Measurements from ENCODE around the gene KRT86. TPM values are rescaled to one million over a fixed set of nuclear protein-coding genes. Genes with fewer than 3 reads are reported as not detected.
"Not testable (repeated sequence)": the region's sequence is repeated elsewhere in the genome, so short reads cannot be mapped to it uniquely, and the experiment has no call there.

KRT86 gene
- polyA plus RNA-seq, 4 donors = 0.08 to 0.25 TPM; not detected in 2

DNA sequence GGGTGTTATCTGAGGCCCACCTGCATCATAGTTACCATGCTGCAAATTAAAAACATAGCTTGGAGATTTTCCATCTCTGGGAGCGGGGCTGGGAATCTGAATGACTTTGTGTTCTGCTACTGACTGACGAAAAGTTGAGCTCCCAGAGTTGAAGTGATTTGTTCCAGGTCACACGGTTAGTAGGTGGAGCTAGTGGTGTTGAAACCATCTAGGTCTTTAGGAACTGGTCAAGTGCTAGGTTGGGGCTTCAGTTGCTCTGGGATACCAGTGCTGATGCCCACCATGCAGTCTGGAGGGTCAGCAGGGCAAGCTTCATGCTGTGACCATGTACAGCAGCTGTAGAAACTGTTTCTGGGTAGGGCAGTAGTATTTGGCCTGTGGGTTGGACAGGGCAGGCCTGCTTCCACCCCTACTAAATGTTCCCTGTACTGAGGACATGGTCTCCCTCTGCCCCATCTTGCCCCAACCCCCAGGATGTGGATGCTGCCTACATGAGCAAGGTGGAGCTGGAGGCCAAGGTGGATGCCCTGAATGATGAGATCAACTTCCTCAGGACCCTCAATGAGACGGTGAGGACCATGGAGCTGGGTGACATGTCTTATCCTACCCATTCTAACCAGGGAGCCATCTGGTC is 36.1 kb upstream of the KRT86 start:
- no peak for DNase-seq (ENCODE audit: low read depth in 4 of 4, low spot score in 2 of 4)

DNA sequence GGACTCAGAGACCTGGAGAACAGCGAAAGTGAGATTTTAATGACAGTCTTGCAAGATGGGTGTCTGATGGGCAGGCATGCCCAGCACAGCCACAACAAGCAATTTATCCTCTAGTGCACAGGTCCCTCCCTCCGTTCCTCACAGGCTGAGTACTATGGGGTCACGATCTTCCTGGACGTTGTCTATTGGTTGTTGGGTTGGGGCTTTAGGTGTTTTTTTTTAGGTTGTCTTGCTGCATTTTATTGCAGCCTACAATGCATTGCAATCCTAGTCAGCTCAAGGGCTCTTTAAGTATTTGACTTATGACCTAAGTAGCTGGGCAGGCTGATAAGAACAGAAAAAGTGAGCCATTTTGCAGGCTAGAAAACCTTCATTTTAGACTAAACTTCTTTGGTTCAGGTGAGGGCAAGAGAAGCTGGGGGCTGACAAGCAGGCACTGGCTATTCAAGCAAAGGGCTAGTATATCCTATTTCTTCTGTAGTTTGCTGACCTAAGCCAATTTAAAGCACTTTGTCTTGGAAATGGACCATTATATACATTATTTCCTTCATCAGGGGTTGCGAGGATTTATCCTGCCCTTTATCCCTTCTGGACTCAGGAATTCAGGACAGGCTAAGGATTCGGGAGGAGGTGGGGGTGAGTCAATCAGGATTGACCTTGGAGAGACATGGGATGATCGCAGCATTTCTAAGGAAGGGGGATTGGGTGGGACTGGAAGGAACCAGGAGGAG is 35.4 kb upstream of the KRT86 start:
- no peak for DNase-seq (ENCODE audit: low read depth in 4 of 4, low spot score in 2 of 4)

DNA sequence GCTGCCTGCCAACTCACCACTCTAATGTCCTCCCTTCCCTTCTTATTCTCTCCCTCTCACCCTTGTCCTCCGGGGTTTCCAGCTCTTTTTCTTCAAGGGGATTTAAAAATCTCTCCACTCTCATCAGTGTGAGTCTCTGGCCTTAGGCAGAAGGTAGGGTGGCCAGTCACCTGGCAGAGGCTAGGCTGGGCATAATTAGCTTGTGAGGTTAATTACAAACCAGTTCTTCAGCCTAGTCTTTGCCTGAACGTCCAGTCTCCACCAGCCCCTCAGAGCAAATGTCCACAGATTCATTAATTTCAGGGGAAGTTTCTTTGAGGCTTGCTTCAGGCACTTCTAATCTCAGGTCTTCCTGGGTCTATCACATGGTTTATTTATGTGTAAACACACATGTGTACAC is 34.7 kb upstream of the KRT86 start:
- DNase-seq (ENCODE audit: low read depth in 4 of 4, low spot score in 2 of 4) = no peak

DNA sequence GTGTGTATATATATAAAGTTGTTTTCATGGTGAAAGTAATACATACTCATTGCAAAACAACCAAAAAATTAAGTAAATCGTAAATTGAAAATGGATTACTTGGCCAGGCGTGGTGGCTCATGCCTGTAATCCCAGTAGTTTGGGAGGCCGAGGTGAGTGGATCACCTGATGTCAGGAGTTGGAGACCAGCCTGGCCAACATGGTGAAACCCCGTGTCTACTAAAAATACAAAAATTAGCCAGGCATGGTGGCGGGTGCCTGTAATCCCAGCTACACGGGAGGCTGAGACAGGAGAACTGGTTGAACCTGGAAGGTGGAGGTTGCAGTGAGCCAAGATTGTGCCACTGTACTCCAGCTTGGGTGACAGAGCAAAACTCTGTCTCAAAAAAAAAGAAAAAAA is 34.2 kb upstream of the KRT86 start:
- not testable (repeated sequence) for DNase-seq (ENCODE audit: low read depth in 4 of 4, low spot score in 2 of 4)

DNA sequence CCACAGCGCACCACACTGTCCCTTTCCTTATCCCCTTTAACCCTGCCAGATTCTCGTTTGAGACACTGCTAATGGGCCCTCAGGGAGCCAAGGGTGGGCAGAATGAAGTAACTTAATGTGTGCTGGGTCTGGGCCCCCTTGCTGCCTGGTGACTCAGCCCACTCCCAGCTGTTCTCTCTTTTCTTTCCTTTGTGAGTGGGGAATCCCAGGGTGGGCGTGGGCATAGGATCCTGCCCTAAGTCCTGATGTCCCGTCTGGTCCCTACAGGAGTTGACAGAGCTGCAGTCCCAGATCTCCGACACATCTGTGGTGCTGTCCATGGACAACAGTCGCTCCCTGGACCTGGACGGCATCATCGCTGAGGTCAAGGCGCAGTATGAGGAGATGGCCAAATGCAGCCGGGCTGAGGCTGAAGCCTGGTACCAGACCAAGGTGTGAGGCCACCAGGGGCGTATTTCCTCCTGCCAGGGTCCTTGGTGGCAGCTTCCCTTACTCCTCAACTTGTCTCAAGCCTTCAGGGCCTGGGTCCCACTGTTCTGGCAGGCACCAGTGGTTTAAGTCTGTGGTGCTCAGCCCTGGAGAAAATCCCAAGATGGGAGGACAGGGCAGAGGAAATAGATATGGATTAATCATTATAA is 33.1 kb upstream of the KRT86 start:
- no peak for DNase-seq (ENCODE audit: low read depth in 4 of 4, low spot score in 2 of 4)

DNA sequence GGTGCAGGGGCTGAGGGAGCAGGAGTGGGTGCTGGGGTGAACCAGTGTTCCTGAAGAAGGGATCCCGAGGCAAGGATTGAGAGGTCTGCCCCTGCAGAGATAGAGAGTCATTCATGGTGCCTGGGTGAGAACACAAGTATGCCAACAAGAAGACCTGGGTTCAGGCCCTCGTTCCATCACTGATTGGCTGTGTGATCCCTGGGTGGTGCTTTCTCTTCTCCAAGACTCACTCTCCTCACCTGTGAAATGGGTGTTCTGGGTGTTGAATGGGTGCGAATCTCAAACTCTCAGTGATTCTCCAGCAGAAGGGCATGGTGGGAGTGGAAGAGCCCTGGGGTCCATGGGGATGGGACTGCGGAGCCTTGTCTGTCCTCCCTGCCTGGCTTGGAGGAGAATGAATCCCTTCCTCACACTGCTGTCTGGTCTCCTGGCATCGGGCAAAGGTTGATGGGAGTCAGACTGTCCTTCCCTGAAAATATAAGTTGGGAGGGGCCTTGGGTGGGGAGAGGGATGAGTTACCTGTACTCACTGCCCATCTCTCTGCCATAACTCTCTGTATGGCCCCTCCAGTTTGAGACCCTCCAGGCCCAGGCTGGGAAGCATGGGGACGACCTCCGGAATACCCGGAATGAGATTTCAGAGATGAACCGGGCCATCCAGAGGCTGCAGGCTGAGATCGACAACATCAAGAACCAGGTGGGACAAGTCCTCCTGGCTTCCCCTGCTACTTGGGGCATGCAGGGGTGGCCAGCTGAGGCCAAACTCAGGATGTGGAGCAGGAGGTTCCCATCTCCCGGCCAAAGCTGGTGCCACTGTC is 31.8 kb upstream of the KRT86 start:
- no peak for DNase-seq (ENCODE audit: low read depth in 4 of 4, low spot score in 2 of 4)

DNA sequence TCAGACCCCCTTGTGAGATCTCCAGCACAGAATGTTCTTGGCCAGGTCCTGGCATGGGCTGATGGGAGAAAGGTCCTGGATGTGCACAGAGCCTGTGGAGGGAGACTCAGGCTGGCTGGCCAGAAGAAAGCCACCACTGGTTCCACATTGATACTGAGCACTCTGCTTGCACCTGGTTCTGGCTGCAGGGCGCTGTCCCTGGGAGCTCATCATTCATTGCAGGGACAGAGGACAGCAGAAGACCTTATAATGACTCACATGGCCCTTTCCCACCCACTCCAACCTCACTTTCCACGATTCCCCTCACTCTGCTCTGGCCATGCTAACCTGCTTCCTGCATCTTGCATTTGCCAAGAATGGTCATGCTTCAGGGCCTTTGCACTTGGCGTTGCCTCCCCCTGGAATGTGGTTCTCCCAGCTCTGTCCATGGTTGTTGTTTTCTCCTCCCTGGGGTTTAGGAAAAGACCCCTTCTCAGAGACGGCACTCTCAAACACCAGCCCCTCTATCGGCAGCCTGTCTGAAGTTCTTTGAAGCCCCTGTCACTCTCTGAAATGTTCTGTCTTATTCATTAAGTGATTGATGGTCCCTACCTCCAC is 31.1 kb upstream of the KRT86 start:
- peak in 1 of 4 donors; percentile 63 for DNase-seq (ENCODE audit: low read depth in 4 of 4, low spot score in 2 of 4)

DNA sequence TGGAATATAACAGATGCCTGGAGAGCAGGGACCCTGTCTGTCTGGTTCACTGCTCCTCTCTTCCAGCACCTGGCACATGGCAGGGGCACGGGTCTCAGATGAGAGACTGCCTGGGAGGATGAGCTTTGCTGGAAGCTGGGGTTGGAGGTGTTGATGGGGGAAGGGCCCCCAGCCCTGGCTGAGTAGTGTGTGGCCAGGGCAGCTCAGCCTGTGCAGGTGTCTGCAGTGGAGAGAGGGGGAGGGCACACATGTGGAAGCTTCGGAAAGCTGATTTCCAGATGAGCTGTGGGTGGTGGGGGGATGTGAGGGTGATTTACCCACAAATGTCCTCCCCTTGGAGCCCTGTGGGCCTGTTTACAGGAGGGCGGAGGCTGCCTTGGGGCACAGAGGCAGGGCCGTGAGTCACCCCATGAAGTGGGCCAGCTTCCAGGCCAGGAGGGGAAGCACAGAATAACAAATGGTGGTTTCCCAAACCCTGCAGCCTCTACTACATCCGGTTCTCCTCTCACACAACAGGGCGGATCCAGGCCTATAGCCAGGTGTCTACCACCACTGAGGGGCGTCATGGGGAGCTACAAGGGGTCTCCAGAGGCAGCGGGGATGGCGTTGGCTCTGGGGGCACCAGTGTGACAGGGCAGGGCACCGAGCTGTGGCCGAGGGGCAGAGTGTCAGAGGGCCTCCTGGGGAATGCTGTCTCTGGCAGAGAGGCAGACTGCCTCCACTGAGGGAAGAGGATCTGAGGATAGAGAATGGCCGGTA is 30.4 kb upstream of the KRT86 start:
- DNase-seq (ENCODE audit: low read depth in 4 of 4, low spot score in 2 of 4) = peak in 2 of 4 donors; percentile 49 to 50

DNA sequence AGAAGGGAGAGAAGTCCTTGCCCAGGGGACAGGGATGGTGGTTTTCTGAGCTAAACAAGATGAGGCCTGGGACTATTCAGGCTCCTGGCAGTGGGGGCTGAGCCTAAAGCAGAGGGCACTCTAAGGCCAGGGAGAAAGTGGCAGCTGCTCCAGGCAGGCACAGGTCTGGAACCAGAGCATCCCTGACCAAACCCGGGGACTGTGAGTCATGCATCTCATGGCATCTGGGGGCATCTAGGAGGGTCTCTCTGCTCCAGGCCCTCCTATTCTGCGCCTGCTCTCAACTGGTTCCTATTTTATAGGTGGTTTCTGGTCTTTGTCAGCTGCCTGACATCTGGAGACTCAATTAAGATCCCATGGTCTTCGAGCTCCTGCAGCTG is 29.8 kb upstream of the KRT86 start:
- DNase-seq (ENCODE audit: low read depth in 4 of 4, low spot score in 2 of 4) = no peak

DNA sequence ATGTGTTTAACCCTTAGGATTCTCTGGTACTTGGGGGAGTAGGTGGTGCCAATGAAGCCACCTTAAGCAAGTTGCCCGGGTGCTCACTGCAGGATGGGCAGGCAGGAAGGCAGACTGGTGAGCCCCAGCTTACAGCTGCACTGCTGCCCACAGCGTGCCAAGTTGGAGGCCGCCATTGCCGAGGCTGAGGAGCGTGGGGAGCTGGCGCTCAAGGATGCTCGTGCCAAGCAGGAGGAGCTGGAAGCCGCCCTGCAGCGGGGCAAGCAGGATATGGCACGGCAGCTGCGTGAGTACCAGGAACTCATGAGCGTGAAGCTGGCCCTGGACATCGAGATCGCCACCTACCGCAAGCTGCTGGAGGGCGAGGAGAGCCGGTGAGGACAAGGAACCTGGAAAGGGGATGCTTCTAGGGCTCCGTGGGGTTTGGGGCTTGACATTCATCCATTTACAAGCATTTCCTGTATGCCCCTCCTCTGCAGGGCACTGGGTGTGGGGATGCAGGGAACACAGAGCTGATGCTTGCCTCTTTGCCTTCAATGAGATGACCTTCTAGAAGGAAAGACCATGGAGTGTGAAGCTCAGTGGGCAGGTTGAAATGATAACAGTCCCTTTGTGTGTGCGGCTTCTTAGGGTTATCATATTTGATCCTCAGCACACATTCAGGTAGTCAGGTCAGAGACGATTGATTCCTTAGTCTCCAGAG is 29.0 kb upstream of the KRT86 start:
- DNase-seq (ENCODE audit: low read depth in 4 of 4, low spot score in 2 of 4) = no peak

DNA sequence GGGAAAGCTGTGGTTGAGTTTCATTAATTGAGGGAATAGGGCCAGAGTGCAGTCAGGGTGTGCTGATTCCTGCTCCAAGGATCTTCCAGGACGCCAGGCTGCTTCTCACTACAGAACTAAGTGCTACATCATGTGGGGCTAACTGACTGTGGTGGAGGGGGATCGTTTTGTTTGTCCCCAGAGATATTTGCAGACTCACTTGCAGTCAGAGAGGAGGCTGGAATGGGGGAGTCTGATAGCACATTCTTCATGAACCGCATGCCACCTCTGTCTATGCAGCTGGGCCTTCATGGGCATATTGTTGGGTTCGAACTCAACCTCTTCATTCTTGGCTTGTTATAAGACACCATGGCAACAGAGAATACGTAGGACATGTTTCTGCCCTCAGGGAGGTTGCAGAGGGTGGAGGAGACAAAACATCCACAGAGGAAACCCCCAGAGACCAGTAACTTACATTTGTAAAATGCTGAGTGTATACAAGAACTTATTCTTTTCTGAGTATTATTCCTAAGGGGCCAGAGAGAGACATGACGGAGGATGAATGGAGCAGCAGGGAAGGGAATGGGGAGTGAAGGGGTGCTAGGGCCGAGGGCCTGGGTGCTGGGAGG is 28.4 kb upstream of the KRT86 start:
- DNase-seq (ENCODE audit: low read depth in 4 of 4, low spot score in 2 of 4) = no peak

DNA sequence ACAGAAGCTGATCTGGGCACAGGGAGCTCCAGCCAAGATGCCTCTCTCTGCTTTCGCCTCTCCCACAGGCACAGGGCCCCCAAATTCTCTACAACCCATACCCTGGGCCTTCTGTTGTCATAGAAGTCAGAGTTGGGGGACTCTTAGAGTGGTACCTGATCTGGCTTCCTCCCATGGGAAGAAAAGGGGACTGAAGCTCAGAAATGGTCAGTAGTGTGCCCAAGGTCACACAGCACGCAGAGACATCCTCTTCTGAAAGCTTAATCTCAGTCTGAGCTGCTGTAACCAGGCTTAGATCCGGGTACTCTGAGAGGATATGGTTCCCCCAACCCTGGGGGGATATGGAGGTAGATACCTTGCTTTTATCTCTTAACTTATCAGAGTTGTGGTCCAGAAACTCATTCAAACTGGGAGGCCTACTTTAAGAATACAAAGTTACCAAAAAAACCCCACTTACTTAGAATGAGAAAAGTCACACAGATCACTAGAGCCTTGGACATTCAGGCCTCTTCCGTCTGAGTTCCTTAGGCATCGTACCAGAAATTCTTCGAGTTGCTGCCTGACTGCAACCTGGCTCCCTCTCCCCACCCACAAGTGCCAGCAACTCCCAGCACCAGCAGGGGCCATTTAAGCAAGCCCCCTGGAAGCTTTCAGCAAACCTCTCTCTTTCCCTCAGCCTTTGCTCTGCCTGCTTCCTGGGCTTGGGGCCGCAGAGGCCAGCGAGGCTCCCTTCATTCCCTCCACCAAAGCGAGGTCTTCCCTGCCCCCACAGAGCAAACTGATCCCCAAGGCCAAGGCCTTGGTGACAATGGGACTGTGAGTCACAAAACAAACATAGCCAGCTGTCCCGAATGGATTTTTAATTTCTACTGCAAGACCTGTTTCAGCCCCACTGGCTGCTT is 27.5 kb upstream of the KRT86 start:
- no peak for DNase-seq (ENCODE audit: low read depth in 4 of 4, low spot score in 2 of 4)

DNA sequence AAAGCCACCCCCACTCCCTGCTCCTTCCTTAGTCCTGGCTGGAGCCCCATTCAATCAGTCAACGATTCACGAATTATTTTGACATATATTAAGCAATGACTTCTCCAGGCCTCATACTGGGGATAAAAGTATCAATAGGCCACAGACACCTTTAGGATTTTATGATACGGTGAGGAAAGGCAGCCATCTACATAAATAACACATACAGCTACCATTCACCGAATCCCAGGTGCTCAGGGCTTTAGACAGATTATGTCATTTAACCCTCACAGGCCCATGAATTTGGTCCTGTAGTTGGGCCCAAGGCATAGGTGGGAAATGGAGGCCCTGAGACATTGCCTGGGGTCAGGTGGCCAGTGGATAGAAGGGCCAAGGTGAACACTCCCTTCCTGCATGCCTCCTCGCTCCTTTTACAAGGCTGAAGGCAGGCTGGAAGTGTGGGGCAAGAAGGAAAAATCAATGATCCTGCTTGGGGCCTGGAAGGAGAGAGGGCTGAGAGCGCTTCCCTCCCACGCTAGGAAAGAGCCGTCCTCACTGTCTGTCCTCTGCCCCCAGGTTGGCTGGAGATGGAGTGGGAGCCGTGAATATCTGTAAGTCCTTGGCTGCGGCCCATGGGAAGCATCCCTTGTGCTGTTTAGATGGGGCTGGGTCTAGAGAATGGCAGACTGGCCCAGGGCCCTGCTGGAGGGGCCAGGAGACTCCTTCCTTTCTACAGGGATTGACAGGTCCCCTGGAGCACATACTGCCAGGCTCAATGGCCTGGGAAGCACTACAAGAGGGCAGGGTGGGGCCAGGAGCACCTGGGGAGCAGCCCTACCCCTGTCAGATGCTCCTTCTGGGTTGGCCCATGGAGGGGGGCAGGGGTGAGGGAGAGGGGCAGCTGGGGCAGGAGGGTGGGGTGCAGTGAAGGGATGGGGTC is 26.6 kb upstream of the KRT86 start:
- DNase-seq (ENCODE audit: low read depth in 4 of 4, low spot score in 2 of 4) = no peak

DNA sequence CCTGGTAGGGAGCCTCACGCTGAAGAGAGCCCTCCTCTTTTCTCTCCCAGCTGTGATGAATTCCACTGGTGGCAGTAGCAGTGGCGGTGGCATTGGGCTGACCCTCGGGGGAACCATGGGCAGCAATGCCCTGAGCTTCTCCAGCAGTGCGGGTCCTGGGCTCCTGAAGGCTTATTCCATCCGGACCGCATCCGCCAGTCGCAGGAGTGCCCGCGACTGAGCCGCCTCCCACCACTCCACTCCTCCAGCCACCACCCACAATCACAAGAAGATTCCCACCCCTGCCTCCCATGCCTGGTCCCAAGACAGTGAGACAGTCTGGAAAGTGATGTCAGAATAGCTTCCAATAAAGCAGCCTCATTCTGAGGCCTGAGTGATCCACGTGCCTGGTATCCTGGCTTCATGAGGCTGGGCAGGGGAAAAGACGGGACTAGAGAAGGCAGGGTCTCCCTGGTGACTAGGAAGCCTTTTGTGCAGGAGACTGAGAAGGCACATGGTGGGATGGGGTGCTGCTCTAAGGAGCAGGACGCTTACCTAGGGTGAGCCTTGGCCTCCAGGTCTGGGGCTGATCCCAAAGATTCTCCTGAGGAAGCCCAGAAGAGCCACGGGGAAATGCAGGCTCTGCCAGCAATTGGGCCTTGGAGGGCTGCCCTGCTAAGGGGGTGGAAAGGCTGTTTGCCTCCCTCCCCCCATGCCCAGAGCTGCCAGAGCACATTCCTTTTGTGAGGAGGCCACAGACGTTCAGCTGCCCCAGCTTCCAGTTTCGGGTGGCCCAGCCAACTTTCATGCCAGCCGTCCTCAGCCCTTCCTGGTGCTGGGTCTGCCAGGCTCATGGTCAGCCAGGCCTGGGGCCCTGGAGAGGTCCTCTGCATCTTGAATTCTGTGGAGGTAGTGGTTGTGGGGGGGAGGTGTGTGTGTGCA is 25.6 kb upstream of the KRT86 start:
- DNase-seq (ENCODE audit: low read depth in 4 of 4, low spot score in 2 of 4) = no peak

DNA sequence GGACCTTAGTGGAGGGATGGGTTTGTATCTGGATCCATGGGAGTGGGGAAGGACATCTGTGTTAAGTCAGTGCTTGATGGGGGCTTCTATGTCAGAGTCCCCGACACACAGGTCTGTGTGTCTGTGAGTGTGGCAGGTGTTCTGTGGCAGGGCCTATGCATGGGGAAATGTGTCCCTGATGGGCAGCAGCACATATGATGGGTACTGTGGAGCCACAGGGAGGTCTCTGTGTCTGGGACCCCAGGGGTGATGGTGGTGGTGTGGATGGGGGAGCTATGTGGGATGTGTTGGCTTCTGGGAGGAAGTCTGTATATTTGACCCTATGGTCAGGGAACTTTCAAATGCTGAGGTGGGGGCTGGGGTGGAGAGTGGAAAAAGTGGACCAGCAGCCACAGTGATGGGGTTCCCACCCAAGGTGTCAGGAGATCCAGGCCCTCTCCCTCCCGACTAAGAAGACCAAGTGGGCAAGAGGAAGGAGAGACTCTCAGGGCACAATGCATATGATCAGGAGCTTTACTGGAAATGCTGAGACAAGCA is 24.9 kb upstream of the KRT86 start:
- DNase-seq (ENCODE audit: low read depth in 4 of 4, low spot score in 2 of 4) = no peak
